Neural cell (in vitro differentiated cells): ENCODE data around the gene CD163.

Experiments
- POLR2AphosphoS5 ChIP-seq: IDR thresholded peaks from 2 replicates; pipeline ENCODE4 v1.6.1; 2012
- RAD21 ChIP-seq: fragments of 450-650 bp; conservative IDR thresholded peaks from 2 replicates; pipeline ENCODE4 v1.6.1; 2014; ENCODE audit warnings: antibody characterized with exemption, mild to moderate bottlenecking, moderate library complexity
- TF ChIP-seq, protein P1 (sequence below): IDR thresholded peaks from 2 replicates; pipeline ENCODE4 v1.6.1; 2012; ENCODE audit warnings: borderline replicate concordance
- TF ChIP-seq, protein P2 (sequence below): fragments of 450-650 bp; IDR thresholded peaks from 2 replicates; pipeline ENCODE4 v1.5.1; 2014; ENCODE audit warnings: antibody characterized with exemption, mild to moderate bottlenecking, moderate library complexity; ENCODE audit not compliant: poor library complexity, severe bottlenecking

DNA sequence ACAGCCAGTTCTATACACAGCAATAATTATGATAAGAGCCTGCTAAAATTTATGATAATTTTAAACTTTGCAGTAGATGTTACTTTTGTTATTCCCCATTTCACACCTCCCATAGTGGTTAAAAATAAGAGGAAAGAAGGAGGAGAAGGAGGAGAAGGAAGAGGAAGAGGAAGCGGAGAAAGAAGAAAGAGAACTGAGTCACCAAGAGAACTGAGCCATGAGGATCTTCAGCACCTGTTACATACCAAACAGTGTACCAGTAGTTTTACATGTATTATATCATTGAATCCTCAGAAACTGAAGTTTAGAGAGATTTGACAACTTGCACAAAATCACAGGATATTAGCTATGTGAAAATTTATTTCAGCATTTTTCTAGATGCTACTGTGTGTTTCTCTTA, 3.9 kb downstream of the CD163 start:
- TF ChIP-seq RAD21 (no peak), POLR2AphosphoS5 (no peak)
- TF ChIP-seq, protein P1, sequence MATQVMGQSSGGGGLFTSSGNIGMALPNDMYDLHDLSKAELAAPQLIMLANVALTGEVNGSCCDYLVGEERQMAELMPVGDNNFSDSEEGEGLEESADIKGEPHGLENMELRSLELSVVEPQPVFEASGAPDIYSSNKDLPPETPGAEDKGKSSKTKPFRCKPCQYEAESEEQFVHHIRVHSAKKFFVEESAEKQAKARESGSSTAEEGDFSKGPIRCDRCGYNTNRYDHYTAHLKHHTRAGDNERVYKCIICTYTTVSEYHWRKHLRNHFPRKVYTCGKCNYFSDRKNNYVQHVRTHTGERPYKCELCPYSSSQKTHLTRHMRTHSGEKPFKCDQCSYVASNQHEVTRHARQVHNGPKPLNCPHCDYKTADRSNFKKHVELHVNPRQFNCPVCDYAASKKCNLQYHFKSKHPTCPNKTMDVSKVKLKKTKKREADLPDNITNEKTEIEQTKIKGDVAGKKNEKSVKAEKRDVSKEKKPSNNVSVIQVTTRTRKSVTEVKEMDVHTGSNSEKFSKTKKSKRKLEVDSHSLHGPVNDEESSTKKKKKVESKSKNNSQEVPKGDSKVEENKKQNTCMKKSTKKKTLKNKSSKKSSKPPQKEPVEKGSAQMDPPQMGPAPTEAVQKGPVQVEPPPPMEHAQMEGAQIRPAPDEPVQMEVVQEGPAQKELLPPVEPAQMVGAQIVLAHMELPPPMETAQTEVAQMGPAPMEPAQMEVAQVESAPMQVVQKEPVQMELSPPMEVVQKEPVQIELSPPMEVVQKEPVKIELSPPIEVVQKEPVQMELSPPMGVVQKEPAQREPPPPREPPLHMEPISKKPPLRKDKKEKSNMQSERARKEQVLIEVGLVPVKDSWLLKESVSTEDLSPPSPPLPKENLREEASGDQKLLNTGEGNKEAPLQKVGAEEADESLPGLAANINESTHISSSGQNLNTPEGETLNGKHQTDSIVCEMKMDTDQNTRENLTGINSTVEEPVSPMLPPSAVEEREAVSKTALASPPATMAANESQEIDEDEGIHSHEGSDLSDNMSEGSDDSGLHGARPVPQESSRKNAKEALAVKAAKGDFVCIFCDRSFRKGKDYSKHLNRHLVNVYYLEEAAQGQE, result no peak
- TF ChIP-seq, protein P2, sequence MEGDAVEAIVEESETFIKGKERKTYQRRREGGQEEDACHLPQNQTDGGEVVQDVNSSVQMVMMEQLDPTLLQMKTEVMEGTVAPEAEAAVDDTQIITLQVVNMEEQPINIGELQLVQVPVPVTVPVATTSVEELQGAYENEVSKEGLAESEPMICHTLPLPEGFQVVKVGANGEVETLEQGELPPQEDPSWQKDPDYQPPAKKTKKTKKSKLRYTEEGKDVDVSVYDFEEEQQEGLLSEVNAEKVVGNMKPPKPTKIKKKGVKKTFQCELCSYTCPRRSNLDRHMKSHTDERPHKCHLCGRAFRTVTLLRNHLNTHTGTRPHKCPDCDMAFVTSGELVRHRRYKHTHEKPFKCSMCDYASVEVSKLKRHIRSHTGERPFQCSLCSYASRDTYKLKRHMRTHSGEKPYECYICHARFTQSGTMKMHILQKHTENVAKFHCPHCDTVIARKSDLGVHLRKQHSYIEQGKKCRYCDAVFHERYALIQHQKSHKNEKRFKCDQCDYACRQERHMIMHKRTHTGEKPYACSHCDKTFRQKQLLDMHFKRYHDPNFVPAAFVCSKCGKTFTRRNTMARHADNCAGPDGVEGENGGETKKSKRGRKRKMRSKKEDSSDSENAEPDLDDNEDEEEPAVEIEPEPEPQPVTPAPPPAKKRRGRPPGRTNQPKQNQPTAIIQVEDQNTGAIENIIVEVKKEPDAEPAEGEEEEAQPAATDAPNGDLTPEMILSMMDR, result no peak
